HG02885 (cell line): Measurements from ENCODE around the gene ZNF774.
"Not testable (repeated sequence)": the region's sequence is repeated elsewhere in the genome, so short reads cannot be mapped to it uniquely, and the experiment has no call there.

ENCODE experiments used
- ATAC-seq: cut with Tn5 transposase; IDR thresholded peaks from one replicate; pipeline ENCODE4 v1.9.1; 2021; ENCODE audit warnings: mild to moderate bottlenecking; ENCODE audit not compliant: unreplicated experiment, poor library complexity

ZNF774 gene

DNA sequence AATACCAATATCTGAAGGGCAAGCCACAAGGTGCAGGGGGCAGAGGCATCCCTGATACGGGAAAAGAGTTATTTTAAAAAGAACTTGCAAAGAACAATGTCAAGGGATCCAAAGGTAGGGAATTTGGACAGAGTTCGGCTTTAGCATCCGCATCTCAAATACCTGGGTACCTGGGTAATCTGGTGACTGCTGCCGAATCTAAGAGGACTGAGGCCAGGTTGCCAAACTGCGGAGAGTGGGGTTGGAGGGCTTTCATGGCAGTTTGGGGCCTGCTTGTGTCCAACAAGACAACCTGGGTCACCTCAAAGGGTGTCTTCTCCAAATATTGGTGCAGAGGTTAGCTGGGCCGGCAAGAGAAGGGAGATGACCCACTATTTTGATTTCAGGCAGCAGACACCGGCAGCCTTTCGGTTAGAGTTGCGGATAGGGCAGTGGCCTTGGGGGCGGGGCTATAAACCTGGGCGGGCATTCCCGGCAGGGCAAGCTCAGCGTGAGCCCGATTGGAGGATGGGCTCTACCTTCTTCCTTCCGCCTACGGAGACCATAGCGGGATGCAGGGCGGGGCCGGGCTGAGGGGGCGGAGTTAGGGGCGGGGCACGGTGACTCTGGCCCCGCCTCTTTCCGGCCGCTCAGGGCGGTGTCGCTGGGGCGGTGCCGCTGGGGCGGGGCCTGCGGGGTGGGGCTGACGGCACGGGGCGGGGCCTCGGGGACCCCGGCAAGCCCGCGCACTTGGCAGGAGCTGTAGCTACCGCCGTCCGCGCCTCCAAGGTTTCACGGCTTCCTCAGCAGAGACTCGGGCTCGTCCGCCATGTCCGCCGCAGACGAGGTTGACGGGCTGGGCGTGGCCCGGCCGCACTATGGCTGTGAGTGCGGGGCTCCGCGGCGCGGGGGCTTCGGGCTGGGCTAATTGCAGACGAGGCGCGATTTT, 35.7 kb downstream of the ZNF774 start, which contains the start of gene IQGAP1:
Gene IQGAP1 (plus strand): TSS at position 709 of the 928 bp plus-strand sequence. CDS start 100 bp downstream, at position 809.
- peak; percentile 91 for ATAC-seq

DNA sequence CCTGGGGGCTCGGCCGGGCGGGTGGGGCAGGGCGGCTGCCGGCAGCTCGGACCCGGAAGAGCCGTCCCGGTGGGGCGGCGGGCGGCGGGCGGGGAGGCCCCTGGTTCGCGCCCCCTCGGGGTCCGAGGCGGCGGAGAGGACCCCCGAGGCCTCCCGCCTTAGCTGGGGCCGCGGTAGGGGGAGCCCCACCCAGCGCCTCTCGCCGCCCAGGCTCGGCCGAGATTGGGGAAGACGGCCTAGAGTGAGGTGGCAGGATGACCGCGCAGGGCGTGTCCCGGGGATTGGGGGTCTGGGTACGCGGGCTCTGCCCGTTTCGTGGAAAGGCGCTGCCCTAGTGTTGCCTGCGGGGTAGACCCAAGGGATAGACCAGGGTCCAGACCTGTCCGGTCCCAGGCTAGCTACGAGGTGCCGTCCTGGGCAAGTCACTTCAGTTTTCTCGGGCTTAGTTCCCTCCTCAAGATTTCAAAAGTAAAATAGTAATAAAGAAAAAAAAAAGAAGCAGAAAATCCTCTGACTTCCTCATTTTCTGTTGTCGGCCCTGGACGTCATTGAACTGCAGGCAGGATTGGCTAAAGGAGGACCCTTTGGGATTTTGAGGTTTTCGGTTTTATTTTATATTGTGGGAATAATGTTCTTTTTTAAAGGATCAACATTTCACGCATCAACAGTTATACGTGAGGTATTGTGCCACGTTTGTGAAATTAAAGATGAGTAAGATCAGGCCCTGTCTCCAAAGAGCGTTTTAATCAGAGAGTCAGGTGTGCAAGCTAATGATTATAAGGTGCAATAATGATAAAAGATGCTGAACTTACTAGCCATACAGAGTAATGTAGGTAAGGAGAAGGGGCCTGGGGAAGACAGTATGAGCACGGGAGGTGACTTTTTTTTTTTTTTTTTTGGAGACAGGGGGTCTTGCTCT, 36.6 kb downstream of the ZNF774 start:
- peak; percentile 51 for ATAC-seq

DNA sequence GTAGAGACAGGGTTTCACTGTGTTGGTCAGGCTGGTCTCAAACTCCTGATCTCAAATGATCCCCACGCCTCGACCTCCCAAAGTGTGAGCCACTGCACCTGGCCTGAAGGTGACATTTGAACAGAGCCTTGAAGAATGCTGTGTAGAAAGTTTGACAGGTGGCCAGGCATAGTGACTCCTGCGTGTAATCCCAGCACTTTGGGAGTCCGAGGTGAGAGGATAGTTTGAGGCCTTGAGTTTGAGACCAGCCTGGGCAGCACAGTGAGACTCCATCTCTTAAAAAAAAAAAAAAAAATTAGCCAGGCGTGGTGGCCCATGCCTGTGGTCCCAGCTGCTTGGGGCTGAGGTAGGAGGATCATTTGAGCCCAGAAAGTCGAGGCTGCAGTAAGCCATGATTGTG, 37.4 kb downstream of the ZNF774 start:
- no peak for ATAC-seq

DNA sequence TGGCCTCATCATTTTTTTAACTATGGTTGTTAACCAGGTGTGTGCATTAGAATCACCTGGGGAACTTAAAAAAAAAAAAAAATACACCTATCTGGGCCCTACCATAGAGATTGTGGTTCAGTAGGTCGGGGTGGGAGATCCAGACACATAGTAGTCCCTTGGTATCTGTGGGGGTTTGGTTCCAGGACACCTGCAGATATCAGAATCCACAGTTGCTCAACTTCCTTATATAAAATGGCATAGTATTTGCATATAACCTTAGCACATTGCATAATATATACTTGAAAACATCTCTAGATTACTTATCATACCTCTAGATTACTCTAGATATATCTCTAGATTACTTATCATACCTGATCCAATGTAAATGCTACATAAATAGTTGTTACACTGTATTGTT, 41.0 kb downstream of the ZNF774 start:
- no peak for ATAC-seq

DNA sequence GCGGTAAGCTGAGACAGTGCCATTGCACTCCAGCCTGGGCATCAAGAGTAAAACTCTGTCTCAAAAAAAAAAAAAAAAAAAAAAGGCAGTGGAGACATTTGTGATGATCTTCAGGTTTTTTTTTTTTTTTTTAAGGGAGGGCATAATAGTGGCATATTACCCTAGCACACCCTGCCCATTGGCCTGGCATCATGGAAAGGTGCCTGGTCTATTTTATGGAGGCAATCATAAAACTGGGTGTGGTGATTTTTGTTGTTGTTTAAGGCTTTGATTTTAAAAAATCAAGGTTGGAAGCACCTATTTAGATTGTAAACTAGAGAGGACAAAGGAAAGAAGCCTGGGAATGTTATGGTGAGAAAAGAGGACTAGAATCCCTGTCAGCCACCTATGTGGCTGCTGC, 42.0 kb downstream of the ZNF774 start:
- no peak for ATAC-seq

DNA sequence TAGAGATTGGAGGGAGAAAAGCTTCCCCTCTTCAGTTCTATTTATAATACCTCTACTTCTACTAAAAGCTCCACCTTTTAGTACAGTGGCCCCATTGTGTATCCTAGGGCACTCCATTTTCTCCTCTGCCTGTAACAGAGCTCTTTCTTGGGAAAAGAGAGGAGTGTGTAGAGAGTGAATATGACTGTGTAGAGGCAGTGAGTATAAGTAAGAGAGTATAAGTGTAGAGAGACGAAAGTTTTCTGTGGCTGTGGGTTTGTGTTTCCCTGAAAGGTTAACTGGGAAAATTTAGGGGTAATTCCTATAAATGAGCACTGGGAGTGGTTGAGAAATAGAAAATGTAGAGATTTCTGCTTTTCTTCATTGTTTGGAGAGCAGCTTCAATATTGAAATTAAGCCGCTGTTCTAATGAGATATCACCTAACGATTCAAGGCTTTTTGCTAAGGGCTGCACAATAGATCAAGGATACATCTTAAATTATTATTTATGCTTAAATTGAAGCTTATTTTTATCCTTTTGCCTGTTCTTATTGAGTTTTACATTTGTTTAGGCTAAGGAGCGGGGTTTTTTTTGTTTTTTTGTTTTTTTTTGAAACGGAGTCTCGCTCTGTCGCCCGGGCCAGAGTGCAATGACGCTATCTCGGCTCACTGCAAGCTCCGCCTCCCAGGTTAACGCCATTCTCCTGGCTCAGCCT, 42.8 kb downstream of the ZNF774 start:
- ATAC-seq: no peak

DNA sequence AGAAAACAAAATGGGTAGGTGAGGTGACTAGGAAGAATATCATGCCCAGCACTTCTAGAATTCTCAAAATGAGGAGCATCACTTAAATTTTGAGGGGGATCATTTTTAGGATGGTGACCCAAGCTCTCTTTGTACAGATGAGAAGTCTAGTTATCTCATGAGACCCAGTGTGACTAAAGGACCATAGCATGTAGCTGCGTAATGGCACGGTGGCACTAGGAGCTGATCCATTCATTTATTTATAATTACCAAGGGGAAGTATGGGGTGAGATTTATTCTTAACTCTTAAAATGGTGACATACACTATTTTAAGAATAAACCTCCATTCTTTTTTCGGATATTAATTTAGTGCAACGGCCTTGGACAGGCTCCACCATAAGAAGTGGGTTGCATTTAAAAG, 44.2 kb downstream of the ZNF774 start:
- no peak for ATAC-seq

DNA sequence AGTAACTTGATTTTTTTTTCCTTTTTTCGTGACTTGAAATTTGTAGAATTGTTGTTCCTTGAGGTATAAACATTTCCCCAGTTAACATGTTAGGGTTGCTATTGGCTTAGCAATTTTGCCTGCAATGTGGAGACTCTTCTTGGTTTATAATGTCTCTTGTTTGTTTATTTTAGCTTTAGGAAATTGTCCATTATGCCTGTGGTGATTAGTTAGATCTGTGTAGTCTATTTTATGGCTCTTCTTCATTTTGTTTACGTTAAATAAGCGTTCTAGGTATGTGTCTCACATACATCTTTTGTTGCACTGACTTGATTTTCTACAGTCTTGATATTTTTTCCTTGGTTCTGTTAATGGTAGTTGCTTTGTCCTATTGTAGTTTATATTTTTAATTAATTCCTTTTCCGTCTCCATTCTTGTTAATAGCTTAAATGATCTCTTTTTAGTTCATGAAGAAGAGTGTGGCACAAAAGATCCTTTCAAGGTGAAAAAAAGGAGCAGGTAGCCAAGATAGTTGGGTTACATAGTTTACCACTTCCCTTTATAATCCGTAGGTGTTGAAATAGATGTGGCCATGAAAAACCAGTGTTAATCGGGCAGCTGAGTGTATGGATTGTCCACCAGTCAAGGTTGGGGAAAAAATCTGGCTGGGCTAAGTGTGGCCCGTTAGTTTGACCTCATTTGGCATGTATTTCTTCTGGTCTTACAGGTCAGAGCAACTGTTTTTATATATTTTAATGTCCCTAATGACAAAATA, 48.1 kb downstream of the ZNF774 start:
- ATAC-seq: no peak

DNA sequence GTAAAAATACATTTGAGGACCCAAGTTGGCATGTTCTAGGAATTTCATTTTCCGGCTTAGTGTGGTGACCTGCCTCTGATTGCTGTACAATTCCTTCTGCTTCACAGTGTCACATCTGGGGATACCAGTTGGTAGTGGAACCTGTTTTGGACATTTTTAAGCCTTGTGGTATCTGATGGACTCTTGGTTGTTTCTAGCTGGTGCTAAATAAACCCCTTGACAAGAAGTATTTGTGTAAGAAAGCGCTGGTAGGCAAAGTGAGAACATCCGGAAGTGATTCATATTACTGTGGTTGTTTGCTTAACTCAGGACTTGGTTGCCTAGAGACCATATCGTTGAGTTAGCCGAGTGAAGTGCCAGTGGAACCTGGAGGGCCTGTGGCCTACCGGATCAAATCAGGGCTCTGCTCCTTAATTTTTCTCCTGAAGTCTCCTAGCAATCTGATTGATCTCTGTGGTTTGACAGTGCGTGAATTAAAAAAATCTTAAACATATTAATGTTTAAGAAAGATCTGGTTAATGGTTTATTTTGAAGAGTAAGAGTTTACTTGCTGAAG, 48.8 kb downstream of the ZNF774 start:
- ATAC-seq: peak; percentile 98

DNA sequence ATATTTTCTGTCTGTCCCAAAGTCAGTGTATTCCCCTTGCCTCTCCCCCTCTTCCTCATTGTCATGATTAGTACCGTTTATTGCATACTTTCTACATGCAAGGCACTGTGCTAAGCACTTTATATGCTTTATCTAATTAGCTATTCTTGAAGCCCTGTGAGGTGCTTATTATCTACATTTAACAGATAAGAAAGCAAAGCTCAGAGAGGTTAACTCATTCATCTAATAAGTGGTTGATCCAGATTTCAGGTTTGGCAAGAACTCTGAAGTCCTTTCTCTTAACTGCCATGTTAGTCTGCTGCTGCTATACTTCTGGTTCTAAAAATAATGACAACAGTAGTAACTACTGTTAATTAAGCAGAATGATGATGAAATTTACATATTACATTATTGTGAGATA, 49.4 kb downstream of the ZNF774 start:
- no peak for ATAC-seq

DNA sequence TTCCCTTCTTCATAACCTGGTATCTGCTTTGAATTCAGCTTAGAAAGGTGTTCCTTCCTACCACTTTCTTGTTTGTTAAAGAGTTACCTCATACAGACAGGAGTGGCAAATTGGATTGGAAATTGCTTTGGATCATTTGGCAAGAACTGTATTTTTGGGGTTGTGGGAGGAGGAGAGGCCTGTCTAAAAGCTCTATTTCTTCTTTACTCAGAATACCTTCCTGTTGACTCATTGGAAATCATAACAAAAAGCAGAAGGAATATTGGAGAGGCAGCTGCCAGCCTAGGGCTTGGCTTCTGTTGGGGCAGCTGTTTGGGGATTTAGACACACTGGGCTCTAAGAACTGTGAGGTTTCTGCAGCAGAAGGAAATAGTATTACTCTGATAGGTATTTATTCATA, 50.1 kb downstream of the ZNF774 start:
- ATAC-seq: no peak

DNA sequence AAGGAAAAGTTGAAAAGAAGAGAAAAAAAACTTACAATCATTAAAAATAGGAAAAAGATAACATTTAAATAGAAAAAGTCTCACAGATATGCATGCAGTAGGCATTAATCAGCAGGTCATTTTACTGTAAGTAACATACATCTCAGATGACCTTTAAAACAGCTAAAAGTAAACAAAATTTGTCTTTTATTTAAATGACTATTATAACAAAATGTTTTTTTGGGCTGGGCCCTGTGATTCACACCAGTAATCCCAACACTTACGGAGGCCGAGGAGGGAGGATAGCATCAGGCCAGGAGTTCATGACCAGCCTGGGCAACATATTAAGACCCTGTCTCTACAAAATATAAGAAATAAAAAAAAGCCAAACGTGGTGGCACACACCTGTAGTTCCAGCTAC, 50.7 kb downstream of the ZNF774 start:
- no peak for ATAC-seq

DNA sequence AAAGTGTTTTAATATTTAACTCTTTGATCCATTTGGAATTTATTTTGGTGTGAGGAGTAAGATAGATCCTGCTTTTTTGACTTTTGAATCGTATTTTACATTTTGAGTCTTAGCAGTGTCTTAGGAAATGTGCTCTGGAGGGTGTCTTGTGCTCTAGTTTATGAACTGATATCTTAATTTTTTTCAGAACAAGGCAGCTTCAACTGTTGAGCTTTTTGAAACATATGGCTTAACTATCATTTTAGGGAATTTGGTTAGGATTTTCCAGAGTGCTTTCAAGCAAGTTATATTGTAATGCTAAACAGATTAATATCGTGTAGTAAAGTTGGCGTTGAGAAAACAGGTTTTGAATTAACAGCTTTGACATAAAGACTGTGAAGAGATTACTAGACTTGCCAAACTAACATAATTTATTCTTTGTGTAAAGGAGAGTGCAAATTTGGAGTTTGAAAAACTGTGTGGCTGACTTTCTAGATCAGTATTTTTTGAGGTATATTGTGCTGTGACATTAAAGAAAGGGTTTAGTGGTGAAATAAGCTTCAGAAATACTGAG, 53.0 kb downstream of the ZNF774 start:
- ATAC-seq: no peak

DNA sequence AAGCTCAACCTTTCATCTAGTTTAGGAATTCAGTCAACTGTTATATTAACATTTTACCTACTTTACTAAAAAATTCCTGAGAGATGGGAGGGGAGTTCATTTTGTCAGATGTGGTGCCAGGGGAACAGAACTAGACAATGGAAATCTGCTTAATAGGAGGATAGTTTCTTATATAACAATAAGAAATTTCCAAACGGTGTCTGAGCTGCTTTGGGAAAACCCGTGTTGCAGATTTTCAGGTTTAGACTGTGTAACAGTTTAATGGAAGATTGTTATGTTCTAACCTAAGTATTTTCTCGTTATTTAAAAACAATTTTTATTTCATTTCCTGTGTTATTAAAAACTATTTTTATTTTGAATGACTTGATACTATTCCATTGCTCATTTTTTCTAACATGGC, 55.3 kb downstream of the ZNF774 start:
- no peak for ATAC-seq

DNA sequence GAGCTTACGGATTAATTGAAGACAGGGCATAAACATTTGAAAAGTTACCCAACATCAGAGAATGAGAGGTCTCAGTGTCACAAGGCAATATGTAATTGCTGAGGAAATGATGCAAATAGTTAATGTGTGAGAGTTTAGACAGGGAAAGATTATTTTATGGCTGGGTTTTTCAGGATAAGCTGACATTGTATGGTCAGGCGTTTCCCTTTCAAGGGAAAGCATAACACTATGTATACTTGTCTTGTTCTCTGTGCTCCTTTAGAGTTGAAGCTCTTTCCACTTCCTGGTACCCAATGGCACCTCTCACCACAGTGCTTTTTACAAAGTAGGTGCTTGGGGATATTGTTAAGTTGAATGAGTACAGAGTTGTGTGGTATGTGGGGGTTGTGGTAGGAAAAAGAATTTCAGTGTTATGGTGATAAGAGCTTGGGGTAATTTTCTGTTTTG, 55.8 kb downstream of the ZNF774 start:
- ATAC-seq: peak; percentile 42

DNA sequence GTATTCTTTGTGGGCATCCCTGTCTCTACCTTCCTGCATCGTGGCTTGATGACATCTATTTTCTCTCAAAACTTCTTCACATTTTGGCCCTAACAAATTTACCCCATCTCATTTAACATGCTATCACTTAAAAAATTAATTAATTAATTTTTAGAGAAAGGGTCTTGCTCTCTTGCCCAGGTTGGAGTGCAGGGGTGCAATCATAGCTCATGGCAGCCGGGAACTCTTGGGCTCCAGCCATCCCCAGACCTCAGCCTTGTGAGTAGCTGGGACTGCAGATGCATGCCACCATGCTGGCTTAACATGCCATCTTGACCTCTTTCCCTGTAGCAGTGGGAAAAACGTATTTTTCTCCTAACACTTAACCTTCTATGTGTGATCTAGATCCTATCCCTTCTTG, 56.6 kb downstream of the ZNF774 start:
- ATAC-seq: no peak

DNA sequence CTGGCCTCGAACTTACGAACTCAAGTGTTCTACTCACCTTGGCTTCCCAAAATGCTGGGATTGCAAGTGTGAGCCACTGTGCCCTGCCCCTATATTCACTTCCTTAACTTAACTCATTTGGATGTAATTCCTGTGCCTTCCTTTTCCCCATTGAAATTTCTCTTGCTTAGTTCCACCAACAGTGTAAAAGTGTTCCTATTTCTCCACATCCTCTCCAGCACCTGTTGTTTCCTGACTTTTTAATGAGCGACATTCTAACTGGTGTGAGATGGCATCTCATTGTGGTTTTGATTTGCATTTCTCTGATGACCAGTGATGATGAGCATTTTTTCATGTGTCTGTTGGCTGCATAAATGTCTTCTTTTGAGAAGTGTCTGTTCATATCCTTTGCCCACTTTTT, 57.5 kb downstream of the ZNF774 start:
- ATAC-seq: not testable (repeated sequence)

DNA sequence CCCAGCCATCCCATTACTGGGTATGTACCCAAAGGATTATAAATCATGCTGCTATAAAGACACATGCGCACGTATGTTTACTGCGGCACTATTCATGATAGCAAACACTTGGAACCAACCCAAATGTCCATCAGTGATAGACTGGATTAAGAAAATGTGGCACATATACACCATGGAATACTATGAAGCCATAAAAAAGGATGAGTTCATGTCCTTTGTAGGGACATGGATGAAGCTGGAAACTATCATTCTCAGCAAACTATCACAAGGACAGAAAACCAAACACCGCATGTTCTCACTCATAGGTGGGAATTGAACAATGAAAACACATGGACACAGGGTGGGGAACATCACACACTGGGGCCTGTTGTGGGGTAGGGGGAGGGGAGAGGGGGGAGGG, 58.2 kb downstream of the ZNF774 start:
- ATAC-seq: not testable (repeated sequence)

DNA sequence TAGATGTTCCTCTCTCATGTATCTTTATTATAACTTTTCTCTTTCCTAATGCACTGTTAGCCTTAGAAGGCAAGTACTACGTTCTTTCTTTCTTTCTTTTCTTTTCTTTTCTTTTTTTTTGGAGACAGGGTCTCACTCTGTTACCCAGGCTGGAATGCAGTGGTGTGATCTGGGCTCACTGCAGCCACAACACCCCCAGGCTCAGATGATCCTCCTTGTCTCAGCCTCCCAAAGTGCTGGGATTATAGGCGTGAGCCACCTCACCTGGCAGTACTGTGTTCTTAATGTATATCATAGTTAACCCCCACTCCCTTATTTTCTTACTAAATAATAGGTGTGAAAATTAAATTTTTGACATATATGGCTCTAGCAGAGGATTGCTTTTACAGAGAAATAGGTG, 59.1 kb downstream of the ZNF774 start:
- no peak for ATAC-seq
